DND-41 (cell line): ENCODE measurements around the gene CFAP299.

Source experiments
- ATAC-seq: fragments of 200-7000 bp; cut with Tn5 transposase; 3 replicates; pipeline ENCODE4 v1.9.1; 2021; ENCODE audit warnings: low read depth; ENCODE audit not compliant: insufficient read depth
- DNase-seq: peaks from one replicate; pipeline ENCODE4 v3.0.0-alpha.2; 2020
- H2AFZ ChIP-seq: 2 replicates; pipeline ENCODE4 v1.6.0; 2012; ENCODE audit warnings: low read depth, low read length
- H3K27ac ChIP-seq: 2 replicates; pipeline ENCODE4 v1.5.1; 2012; ENCODE audit warnings: low read length, inconsistent platforms
- H3K27me3 ChIP-seq: fragments of 200-600 bp; sonication (generic); 2 replicates; pipeline ENCODE4 v1.6.0; 2012; ENCODE audit warnings: low read length, mild to moderate bottlenecking, inconsistent platforms; ENCODE audit not compliant: insufficient read depth, poor library complexity
- H3K36me3 ChIP-seq: 2 replicates; pipeline ENCODE4 v1.5.1; 2012; ENCODE audit warnings: low read length, inconsistent platforms; ENCODE audit not compliant: insufficient read depth
- H3K4me1 ChIP-seq: 2 replicates; pipeline ENCODE4 v1.5.1; 2012; ENCODE audit warnings: mild to moderate bottlenecking, low read length; ENCODE audit not compliant: insufficient read depth
- H3K4me2 ChIP-seq: 2 replicates; pipeline ENCODE4 v1.6.0; 2012; ENCODE audit warnings: mild to moderate bottlenecking, moderate library complexity, low read length, inconsistent platforms; ENCODE audit not compliant: insufficient read depth
- H3K4me3 ChIP-seq, 2 experiments: fragments of 200-600 bp in 1 of 2; shearing (Covaris generic) in 1 of 2; 2 replicates each; pipeline ENCODE4 v1.5.1; 2012 to 2016; ENCODE audit warnings: inconsistent platforms in 2 of 2, low read length in 2 of 2, mild to moderate bottlenecking in 2 of 2, low read depth in 1 of 2, moderate library complexity in 1 of 2
- H3K79me2 ChIP-seq: 2 replicates; pipeline ENCODE4 v1.6.0; 2012; ENCODE audit warnings: low read length, inconsistent platforms; ENCODE audit not compliant: insufficient read depth
- H3K9ac ChIP-seq: 2 replicates; pipeline ENCODE4 v1.6.0; 2012; ENCODE audit warnings: low read depth, mild to moderate bottlenecking, inconsistent platforms, low read length, moderate library complexity
- H3K9me3 ChIP-seq: 2 replicates; pipeline ENCODE4 v1.5.1; 2012; ENCODE audit warnings: low read length, moderate library complexity, mild to moderate bottlenecking, inconsistent platforms; ENCODE audit not compliant: insufficient read depth, severe bottlenecking
- H4K20me1 ChIP-seq: 2 replicates; pipeline ENCODE4 v1.6.0; 2012; ENCODE audit warnings: low read length; ENCODE audit not compliant: insufficient read depth
- CTCF ChIP-seq: IDR thresholded peaks from 2 replicates; pipeline ENCODE4 v1.5.1; 2012; ENCODE audit warnings: borderline replicate concordance, low read length, moderate library complexity, mild to moderate bottlenecking; ENCODE audit not compliant: poor library complexity, severe bottlenecking; ENCODE audit errors: extremely low read depth
- EZH2 ChIP-seq: IDR thresholded peaks from 3 replicates; pipeline ENCODE4 v1.6.1; 2012; ENCODE audit warnings: borderline replicate concordance, low read depth, mild to moderate bottlenecking, moderate library complexity, low read length, inconsistent platforms; ENCODE audit not compliant: severe bottlenecking

The CFAP299 gene

GRCh38 chr4:81007417-81007816 lies 671.9 kb downstream of the CFAP299 start:
- Histone ChIP-seq H3K27ac (no peak overlapping the region), H3K36me3 (no peaks in the 10 kb centered on the region), H2AFZ (no peak overlapping the region), H4K20me1 (no peaks in the 10 kb centered on the region), H3K9ac (no peak overlapping the region), H3K27me3 (no peaks in the 10 kb centered on the region), H3K4me1 (no peaks in the 10 kb centered on the region), H3K4me2 (no peak overlapping the region), H3K4me3 (no peak overlapping the region), H3K9me3 (no peaks in the 10 kb centered on the region), H3K79me2 (no peaks in the 10 kb centered on the region)
- no peak for TF ChIP-seq CTCF
- no peak for TF ChIP-seq EZH2
- DNase-seq: no peak
- no peak for ATAC-seq
